Lower lobe of right lung (tissue), 2 donors: ENCODE measurements around the gene MLN. TPM values are rescaled to one million over a fixed set of nuclear protein-coding genes. Genes with fewer than 3 reads are reported as not detected.

Experiments
- ATAC-seq, 2 donors: fragments of 200-7000 bp; cut with Tn5 transposase; one replicate each; pipeline ENCODE4 v1.9.1; 2020 to 2022; ENCODE audit warnings: mild to moderate bottlenecking in 2 of 2, moderate library complexity in 2 of 2
- DNase-seq: peaks from one replicate; pipeline ENCODE4 v3.0.0-alpha.2; 2020
- H3K27ac ChIP-seq: fragments of 200-600 bp; one replicate; pipeline ENCODE4 v1.8.0; 2022
- H3K27me3 ChIP-seq: fragments of 200-600 bp; one replicate; pipeline ENCODE4 v1.8.0; 2022; ENCODE audit warnings: low read depth
- H3K36me3 ChIP-seq: fragments of 200-600 bp; one replicate; pipeline ENCODE4 v1.8.0; 2022; ENCODE audit warnings: mild to moderate bottlenecking
- H3K4me1 ChIP-seq: fragments of 200-600 bp; one replicate; pipeline ENCODE4 v1.8.0; 2022
- H3K4me3 ChIP-seq: fragments of 200-600 bp; one replicate; pipeline ENCODE4 v1.8.0; 2022; ENCODE audit warnings: mild to moderate bottlenecking
- H3K9me3 ChIP-seq: fragments of 200-600 bp; one replicate; pipeline ENCODE4 v1.8.0; 2022
- intact Hi-C: fragments of 100-400 bp; cut with DNase I; formaldehyde crosslinking; loops from one replicate; pipeline ENCODE4 v1.11.0; 2022
- total RNA-seq: library from RNA; stranded (reverse); fragmentation: NEBNext Ultra II Directional; extraction: Animal tissue kit (Norgen Biotek cat#: 25700); gene quantifications from one replicate; pipeline ENCODE4 v1.2.1, GENCODE V29; 2021
- TF ChIP-seq, protein P1 (sequence below): fragments of 200-600 bp; IDR thresholded peaks from one replicate; pipeline ENCODE4 v1.8.0; 2022; ENCODE audit warnings: antibody characterized with exemption, mild to moderate bottlenecking
- donor health status: DM: no; HTN: yes; CAD: no; lungs with severe emphysema.

MLN gene
- total RNA-seq, 1 donor from 2014 or later: not detected

DNA sequence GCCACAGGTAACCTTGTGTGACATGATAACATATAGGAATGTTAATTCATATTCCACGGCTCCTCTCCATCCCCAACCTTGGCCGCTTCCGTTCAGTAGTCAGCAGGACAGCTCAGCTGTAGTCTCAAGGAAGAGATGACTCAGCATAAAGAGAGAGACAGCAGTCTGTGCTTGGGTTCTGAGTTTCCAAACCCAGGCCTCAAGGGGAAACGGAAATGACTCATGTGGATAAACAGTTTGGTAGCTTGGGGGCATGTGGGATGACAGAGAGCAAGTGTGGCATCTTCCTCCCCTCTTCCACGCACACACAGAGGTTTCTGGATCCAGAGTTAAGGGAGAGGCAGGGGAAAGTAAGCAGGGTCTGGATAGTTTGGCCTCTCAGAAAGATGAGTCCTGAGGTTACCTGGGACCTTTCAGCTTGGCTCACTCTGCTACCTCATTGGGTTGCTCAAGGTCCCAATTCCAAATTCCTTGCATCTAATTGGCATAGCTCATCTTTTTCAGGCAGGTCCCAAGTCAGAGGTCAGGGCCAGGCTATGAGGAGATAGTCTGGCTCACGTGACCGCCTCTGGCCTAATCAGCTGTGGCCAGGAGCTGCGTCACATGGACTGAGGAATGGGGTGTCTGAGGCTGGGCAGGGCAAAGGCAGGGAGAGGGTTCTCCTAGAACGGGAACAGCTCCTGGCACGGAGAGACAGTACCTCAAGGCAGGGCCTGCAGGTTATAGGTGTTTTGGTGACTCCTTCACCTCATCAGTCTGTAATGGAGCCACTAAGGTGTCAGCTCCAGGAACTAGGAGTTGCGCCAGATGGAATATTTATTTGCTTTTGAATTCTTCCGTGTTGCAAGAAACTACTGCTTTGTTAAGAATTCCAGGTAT is 36.5 kb upstream of the MLN start:
- Histone ChIP-seq H3K4me3 (no peak overlapping the region), H3K4me1 (peaks cover 14% of the 10 kb centered on the region), H3K9me3 (no peaks in the 10 kb centered on the region), H3K36me3 (no peaks in the 10 kb centered on the region), H3K27ac (no peak overlapping the region), H3K27me3 (no peaks in the 10 kb centered on the region)
- ATAC-seq (peak; percentile 65 to 68), DNase-seq (no peak)
- intact Hi-C loops: no loop called here
- TF ChIP-seq, protein P1, sequence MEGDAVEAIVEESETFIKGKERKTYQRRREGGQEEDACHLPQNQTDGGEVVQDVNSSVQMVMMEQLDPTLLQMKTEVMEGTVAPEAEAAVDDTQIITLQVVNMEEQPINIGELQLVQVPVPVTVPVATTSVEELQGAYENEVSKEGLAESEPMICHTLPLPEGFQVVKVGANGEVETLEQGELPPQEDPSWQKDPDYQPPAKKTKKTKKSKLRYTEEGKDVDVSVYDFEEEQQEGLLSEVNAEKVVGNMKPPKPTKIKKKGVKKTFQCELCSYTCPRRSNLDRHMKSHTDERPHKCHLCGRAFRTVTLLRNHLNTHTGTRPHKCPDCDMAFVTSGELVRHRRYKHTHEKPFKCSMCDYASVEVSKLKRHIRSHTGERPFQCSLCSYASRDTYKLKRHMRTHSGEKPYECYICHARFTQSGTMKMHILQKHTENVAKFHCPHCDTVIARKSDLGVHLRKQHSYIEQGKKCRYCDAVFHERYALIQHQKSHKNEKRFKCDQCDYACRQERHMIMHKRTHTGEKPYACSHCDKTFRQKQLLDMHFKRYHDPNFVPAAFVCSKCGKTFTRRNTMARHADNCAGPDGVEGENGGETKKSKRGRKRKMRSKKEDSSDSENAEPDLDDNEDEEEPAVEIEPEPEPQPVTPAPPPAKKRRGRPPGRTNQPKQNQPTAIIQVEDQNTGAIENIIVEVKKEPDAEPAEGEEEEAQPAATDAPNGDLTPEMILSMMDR: no peak

DNA sequence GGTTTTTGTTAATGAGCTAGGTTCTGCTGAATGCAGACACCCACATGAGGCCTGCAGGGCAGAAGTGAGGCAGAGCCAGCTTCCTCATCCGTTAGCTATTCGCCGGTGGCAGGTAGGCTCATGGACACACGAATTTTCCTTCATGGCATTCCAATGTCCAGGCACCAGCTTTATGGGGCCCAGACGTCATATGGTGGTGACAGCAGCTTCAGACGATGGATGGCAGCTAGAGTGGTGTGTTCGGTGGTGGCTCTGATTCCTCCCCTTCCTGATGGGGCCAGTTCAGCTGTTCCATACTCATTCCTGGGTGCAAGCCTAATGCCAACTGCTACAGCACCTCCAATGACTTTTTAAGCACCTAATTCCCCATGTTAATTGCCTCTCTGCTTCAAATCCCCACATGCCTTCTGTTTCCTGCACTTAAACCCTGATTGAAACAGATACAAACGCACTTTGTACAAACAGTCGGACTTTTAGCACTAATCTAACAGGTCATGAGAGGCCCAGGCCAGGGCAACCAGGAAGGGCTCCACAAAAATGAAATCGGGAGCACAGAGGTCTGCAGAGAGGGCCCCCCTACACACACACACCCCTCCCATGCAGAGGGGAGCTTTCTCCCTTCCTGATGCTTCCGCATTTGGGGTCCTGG is 35.7 kb upstream of the MLN start:
- intact Hi-C loops: no loop called here
- no peaks in the 10 kb centered on the region for H3K36me3 ChIP-seq

DNA sequence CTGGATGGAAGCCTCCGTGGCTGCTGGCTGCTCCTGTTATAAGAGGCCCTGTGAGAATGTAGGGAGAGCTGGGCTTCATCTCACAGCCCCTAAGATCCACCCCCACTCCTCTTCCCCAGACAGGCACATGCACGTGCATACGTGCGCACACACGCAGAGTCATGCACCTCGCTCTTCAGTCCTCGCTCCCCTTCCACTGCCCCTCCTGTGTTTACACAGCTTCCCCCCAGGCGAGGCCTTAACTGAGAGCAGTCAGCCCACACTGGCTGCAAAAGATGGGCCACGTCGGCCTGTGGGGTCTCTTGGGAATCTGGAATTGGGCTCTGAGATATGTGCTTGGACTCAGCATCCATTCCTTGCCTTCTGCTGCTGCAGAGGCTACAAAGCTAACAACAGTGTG is 35.2 kb upstream of the MLN start:
- intact Hi-C loops: no loop called here
- no peaks in the 10 kb centered on the region for H3K9me3 ChIP-seq
- H3K27me3 ChIP-seq: peaks cover 2% of the 10 kb centered on the region
- no peak for ATAC-seq
- no peaks in the 10 kb centered on the region for H3K36me3 ChIP-seq
- peaks cover 14% of the 10 kb centered on the region for H3K4me1 ChIP-seq
- no peak overlapping the region for H3K4me3 ChIP-seq
- DNase-seq: no peak
- TF ChIP-seq, protein P1: no peak
- no peak overlapping the region for H3K27ac ChIP-seq

More for the DNA sequence above, 35.7 kb upstream of the MLN start:
- Histone ChIP-seq H3K9me3 (no peaks in the 10 kb centered on the region), H3K4me1 (peaks cover 14% of the 10 kb centered on the region), H3K27ac (no peak overlapping the region), H3K27me3 (no peaks in the 10 kb centered on the region), H3K4me3 (no peak overlapping the region)
- ATAC-seq (no peak), DNase-seq (no peak)
- TF ChIP-seq, protein P1: no peak

DNA sequence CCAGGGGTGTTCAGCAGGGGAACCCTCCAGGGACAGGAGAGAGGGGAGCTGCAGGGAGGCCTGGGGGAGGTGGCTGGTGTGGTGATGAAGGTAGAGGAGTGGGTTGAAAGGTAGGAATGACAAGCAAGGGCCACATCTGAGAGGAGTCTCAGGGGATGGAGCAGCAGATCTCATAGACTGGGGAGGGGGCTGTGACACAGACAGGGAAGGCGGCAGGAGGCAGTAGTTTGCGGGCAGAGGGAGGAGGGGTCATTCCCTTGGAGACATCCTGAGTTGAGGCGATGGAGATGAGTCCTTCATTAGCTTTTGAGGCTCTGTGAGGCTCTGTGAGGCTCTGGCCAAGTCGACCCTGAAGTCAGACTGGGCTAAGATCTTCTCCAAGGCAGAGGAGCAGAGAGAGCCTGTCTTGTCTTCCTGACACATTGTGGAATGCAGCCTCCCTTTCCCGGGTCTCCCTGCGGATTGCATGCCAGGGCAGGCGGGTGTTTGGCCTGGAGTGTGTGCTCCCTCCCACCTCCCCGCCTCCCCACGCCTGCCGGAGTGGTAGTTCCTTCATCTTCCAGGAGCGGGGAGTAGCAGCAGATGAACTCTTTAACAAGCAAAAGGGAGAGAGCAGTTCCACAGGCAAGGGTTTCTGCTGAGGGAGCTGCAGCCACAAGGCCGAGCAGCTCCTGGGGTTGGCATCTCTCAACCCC is 34.3 kb upstream of the MLN start:
- Histone ChIP-seq H3K27ac (no peak overlapping the region), H3K27me3 (peaks cover 5% of the 10 kb centered on the region), H3K4me3 (no peak overlapping the region), H3K36me3 (no peaks in the 10 kb centered on the region), H3K4me1 (peaks cover 14% of the 10 kb centered on the region), H3K9me3 (no peaks in the 10 kb centered on the region)
- ATAC-seq: no peak
- intact Hi-C loops: no loop called here
- TF ChIP-seq, protein P1: no peak
- no peak for DNase-seq

DNA sequence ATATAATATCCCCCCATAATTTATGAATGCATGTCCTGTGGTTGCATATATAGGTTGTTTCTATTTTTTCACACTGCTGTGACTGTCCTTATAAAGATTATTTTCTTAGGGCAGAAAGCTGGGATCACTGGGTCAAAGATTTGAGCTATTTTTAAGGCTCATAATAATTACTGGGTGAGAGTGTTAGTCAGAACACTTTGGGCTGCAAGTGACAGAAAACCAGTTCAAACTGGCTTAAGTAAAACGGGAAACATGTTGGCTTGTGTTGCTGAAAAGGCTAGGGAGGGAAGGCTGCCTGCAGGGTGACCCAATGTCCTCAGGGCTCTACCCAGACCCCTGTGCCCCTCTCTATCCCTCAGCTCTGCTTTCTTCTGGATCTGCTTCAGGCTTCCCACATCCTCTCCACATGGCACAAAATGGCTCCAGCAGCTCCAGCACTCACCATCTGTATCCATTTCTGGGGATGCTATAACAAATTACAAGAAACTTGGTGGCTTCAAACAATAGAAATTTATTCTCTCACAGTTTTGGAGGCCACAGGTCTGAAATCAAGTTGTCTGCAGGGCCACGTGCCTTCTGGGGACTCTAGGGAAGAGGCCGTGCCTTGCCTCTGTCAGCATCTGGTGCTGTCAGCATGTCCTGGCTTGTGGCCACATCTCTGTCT is 33.1 kb upstream of the MLN start:
- ATAC-seq: no peak
- H3K27me3 ChIP-seq: peaks cover 5% of the 10 kb centered on the region
- TF ChIP-seq, protein P1: no peak
- no peak overlapping the region for H3K4me3 ChIP-seq
- peaks cover 14% of the 10 kb centered on the region for H3K4me1 ChIP-seq
- intact Hi-C loops: no loop called here
- no peak overlapping the region for H3K27ac ChIP-seq
- H3K9me3 ChIP-seq: no peaks in the 10 kb centered on the region
- DNase-seq: no peak
- H3K36me3 ChIP-seq: no peaks in the 10 kb centered on the region
